GM18505 (cell line): ENCODE results near the gene APBB1.

Source experiments
- ATAC-seq: cut with Tn5 transposase; IDR thresholded peaks from one replicate; pipeline ENCODE4 v1.9.1; 2021; ENCODE audit not compliant: unreplicated experiment
- POLR2A ChIP-seq: IDR thresholded peaks from 4 replicates; pipeline ENCODE4 v1.6.1; 2011; ENCODE audit warnings: borderline replicate concordance; ENCODE audit not compliant: insufficient read depth, insufficient read length; ENCODE audit errors: extremely low read depth

The APBB1 gene

GRCh38 chr11:6419009-6419631, at the start of gene APBB1:
TSS of gene APBB1 (minus strand) at chr11:6419094. CDS start at chr11:6411347, 7,747 bp downstream.
- ATAC-seq: peak; percentile 57
- TF ChIP-seq POLR2A: peak; percentile 60

GRCh38 chr11:6459099-6459450, 40.2 kb upstream of the APBB1 start:
- TF ChIP-seq POLR2A: no peak
- no peak for ATAC-seq

- no peak for ATAC-seq
- TF ChIP-seq POLR2A: no peak
These were observed 39.6 kb upstream of the APBB1 start for GRCh38 chr11:6458352-6459098.

GRCh38 chr11:6457581-6458320, 38.9 kb upstream of the APBB1 start:
- no peak for ATAC-seq
- TF ChIP-seq POLR2A: no peak

- no peak for TF ChIP-seq POLR2A
- ATAC-seq: no peak
These were observed 37.6 kb upstream of the APBB1 start for GRCh38 chr11:6456361-6457073.

- no peak for ATAC-seq
- TF ChIP-seq POLR2A: no peak
These were observed 36.2 kb upstream of the APBB1 start for GRCh38 chr11:6455070-6455469.

- ATAC-seq: no peak
These were observed 34.3 kb upstream of the APBB1 start for GRCh38 chr11:6453152-6453551.

GRCh38 chr11:6452219-6452618, 33.3 kb upstream of the APBB1 start:
- TF ChIP-seq POLR2A: no peak
- ATAC-seq: no peak

More at GRCh38 chr11:6453152-6453551, 34.3 kb upstream of the APBB1 start:
- no peak for TF ChIP-seq POLR2A

- no peak for TF ChIP-seq POLR2A
- ATAC-seq: no peak
These were observed 29.7 kb upstream of the APBB1 start for GRCh38 chr11:6448574-6448973.

- no peak for ATAC-seq
- TF ChIP-seq POLR2A: no peak
These were observed 24.5 kb upstream of the APBB1 start for GRCh38 chr11:6443269-6444003.

GRCh38 chr11:6442441-6442840, 23.5 kb upstream of the APBB1 start:
- TF ChIP-seq POLR2A: no peak
- no peak for ATAC-seq

- no peak for TF ChIP-seq POLR2A
- ATAC-seq: no peak
These were observed 22.0 kb upstream of the APBB1 start, which contains the start of gene HPX for GRCh38 chr11:6440906-6441358. TSS of gene HPX (minus strand) at chr11:6440987. CDS start at chr11:6440963, 24 bp downstream.
